NCI-H1436 treated with DMSO at 0.1 percent for 48 hours (cell line): ENCODE measurements around the gene PRKCE.

ENCODE experiments used
- DNase-seq: peaks from one replicate; lab custom pipeline; 2025; lab: John Stamatoyannopoulos, UW

The PRKCE gene

DNA sequence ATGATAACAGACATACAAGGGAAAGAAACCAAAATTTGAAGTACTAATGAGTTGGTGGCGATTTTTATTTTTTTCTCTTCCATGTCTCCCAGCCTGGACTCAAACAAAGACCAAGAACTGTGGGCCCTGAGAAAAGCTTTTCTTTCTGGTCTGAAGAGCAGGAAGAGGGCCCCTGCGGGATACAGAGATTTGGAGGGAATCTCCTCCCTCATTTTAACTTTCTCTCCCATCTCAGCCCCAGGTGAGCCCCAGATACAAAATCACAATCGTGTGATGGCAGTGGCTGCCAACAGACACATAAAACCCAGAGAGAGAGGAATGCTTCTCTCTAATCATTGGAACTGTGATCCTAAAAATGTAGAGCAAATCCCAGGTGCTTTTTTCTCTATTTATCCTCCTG, 19.5 kb upstream of the PRKCE start:
- no peak for DNase-seq

DNA sequence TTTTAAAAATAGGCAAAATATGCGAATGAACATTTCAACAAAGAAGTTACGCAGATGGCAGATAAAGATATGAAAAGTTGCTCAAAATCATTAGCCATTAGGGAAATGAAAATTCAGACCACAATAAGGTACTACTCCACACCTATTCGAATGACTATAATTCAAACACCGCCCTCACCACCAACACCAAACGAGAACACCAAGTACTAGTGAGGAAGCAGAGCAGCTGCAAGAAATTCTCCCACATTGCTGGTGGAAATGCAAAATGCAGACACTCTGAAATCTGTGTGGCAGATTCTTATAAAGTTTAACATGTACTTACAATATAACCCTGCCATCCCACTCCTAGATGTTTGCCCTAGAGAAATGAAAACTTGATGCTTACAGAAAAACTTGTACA, 17.3 kb upstream of the PRKCE start:
- DNase-seq, result no peak

DNA sequence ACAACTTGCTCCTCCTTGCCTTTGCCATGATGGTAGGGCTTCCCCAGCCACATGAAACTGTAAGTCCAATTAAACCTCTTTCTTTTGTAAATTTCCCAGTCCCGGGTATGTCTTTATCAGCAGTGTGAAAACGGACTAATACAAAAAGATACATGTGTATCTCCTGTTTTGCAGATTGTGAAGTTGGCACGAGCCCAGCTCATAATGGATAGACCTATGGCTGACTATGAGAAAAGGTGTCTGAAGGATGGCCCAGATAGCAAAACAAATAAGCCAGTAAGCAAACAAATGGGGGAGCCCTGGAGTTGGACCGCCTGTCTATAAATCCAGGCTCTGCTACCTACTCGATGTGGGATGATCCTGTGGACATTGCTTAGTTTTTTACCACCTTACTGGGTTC, 15.5 kb upstream of the PRKCE start:
- no peak for DNase-seq

DNA sequence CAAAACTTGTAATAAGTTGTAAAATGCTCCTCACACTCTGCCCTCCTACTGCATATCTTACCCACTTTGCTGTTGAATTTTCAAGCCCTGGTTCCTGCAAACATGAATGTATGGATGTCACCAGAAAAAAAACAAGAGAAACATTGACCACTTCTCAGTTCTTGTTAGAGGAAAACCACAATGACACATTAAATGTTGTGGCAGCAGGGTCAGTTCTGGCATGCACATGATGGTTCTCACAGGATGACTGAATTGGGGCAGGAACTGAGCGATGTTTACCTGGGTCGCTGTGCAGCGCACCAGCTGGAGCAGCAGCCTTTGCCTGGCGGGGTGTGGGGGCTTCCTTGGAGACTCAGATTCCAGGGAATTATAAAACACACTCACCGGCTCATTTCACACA, 14.0 kb upstream of the PRKCE start:
- no peak for DNase-seq

DNA sequence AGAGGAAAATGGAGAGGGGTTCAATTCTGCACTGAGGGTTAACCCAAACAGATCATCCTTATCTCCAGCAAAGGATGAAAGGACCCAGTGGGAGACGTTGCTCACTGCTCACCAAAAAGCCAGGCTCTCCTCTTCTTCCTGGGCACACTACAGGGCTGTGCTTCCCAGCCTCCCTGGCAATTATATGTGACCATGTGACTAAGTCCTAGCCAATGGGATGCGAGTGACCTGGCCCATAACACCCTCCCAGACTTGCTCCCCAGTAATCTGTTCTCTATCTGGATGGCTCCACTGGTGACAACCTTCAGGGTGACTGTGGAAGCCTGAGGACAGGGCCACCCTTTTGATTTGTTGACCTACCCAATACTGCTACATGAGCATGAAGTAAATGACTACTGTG, 10.9 kb upstream of the PRKCE start:
- no peak for DNase-seq

DNA sequence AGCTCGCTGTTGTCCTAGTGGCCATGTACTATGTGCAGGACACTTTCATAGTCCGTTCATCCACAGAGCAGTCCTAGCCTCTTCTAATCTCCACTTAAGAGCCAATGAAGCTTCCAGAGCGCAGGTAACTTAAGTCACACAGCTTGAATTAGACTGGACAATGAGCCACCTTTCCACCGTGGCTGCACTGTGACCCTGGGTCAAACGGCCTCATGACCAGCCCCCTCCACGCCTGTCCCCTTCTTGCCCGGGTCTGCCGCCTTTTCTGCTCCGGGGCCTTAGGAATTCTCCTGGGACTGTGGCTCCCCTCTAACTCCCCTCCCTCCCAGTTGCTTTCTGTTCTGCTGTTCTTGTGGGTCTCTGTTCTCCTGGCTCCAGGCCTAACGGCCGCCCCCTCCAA, 8.4 kb upstream of the PRKCE start:
- DNase-seq, result no peak

DNA sequence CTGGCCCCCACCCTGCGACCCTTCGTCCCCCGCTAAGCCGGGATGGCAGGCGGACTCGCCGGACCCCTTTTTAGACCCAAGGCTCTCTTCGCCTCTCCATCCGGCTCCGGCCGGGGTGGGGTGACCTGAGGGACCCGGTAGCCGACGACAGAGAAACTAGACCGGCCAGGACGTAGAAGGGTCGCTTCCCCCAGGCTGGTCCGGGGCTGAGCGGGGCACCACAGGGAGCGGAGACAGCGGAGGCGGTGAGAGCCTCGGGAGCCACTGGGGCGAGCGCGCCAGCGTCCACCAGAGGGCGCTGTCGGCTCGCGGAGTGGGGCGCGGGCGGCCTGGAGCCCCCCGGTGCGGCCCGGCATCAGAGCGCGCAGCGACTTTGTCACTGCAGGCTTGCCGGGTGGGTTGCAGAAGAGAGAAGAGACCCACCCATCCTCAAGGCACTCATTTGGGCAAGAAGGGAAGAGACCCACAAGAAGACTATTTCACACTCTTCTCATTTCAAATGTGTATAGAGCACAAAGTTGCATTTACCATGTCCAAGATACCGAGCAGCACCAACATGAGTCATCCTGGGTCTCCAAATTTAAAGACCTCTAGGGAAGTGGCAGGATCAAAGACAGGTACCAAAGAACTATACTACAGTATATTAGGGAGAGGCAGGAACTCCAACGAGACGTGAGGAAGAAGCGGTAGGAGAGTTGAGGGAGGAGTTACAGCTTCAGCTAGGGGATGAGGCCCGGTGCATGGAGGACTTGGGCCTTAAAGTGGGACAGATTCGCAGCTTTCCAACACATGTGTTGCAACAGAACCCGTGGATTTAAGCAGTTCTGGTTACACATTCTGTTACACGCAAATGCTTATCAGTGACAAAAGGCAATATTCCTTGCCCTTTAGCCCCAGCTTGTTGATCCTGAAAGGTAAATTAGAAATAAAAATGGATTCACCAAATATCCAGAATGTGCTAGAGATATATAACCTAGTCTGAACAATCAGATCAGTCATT, 7.6 kb upstream of the PRKCE start:
- DNase-seq, result no peak

DNA sequence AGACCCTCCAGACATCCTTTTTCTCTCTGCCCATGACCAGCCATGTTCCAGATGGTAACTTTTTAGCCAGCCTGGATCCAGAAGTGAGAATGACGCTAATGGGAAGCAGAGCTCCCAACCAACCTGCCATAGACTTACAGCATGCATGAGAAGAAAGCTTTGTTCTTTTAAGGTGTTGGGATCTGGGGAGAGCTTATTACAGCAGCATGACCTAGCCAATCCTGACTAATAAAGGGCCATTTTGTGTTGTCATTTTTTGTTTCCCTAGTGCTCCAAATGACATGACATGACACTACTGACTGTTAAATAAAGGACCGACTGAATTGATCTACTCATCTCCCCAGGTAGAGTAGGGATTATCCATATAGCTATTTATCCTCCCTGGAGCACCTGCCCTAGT, 5.2 kb upstream of the PRKCE start:
- no peak for DNase-seq

DNA sequence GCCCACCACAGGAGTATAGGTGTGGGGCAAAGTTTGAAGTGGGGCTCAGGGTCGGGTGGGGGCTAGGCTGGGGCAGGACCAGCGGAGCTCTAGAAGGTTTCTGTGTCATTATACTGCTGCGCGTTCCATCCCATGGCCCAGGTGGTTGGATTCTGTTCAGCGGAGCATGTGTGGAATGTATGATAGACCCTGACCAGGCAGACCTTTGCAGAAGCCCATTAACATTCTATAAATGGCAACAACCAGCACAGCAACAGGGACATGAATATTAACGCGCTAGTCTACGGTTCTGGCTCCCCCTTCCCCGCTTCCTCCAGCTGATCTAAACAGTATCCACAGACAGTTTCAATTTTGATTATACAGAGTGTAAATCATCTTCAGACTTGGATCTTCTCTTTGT, 4.1 kb upstream of the PRKCE start:
- DNase-seq, result no peak

DNA sequence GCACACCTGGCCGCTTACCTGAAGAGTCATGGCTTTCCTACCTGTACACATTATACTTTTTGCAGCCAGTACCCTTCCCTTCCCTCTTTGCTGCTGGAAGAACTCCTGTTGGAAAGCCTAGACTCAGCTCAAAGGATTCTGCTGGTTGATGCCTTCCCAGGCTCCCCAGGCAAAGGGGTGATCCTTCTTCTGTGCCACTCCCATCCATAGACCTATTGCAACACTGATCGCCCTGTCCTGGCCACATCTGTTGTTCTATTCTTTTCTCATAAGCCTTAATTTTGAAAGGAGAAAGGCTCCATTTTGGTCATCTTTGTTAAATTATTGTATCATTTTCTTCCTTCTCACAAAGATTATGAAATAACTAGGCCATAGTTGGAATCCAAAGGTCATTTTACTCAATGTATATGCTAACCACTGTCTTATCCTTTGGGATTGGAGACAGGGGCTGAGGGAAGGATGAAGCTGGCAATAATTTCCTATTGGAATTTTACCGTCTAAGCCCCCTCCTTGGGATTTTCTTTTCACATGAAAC, 3.4 kb upstream of the PRKCE start:
- no peak for DNase-seq

DNA sequence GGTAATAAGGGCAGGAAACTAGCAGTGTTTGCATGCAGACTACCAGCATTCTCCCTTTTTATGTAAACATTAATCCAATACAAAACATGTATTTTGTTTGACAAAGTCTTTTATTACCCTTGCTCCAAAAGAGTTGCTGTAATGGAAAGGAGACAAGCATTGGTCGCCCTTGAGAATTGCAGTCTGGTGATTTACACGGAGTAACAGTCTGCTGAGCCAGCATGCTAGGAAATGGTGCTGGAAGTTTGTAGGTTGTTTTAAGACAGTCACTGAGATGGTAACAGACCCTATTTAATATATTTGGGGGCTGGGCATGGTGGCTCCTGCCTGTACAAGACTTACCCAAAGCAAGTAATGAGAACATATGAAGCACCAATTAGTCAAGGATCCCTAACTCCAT, 2.8 kb upstream of the PRKCE start:
- no peak for DNase-seq

DNA sequence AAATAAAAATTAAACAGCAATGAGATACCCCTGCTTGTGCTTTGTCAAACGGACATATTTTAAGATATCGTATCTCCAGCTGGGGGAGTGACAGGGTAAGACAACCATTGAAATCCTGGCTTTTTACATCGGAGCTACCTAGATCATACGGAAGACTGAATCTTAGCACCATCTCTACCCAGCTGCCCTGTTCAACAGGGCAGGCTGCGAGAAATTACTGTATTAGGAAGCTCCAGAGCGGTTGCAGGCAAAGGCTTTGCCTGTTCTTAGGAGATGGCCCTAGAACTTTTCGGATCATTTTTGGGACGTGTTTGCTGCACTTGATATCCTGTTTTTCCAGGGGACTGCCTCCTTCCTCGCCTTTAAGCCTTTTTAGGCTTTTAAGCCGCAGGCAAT, 2.0 kb upstream of the PRKCE start:
- no peak for DNase-seq

DNA sequence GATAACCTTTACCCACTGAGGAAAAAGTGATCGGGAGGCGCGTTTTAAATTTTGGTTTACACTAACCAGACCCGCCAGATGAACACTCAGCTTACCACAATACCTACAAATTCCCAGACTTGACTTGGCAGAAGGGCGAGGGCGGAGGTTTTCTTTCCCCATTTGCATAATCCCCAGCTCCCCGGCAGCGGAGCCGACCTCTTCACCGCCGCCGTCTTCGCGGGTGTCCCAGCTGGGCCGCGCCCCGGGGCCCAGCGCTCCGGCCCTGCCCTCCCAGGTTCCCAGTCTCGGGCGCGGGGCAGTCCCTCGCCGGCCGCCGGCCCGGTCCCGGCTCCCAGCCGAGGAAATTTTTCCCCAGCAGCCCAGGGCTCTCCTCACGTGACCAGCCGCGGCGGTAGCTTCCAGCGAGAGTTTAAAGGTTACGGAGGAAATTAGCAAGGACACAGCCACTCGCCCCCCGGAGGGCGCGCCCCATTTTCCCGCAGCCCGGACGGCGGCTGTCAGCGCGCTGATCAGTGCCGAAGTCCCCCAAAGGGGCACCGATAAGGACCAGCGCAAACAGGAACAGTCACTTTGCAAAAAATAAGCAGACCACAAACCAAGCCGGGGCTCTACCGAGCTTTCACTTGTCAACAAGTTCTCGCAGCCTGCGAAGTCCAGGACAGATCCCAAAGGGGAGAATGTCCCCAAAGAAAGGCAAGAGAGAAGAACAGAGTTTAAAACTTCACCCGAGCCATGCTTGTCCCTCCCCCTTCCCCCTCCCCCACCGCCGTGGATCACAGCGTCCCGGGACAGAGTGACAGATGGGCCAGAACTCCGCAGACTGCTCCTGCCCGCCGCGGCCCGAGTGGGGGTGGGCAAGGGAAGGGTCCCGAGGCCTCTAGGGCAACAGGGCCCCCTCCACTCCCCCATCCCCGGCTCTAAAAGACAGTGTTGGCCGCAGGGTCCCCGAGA, 1.3 kb upstream of the PRKCE start:
- DNase-seq, result no peak

DNA sequence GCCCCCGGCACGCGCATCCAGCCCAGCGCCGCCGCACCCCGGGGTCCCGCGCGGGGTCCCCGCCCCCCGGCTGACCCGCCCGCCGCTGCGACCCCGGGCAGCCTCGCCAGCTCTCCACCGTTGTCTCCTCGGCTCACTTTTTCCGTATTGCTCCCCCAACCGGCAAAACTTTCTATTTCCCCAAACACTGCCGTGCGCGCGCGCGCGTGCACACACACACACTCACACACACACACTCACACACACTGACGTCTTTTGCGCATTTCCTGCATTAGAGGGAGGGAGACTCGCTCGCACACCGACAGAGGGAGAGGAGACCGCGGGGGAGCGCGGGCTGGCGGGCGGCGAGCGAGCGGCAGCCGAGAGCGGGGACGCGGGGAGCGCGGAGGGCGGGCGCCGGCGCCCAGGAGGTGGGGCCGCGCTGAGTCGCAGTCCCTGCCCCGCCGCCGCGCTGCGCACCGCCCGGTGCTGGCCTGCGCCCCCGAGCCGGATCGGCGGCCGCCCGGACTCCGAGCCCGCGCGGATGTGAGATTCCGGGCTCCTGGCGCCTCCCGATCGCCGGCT, 542 bp upstream of the PRKCE start:
- DNase-seq, result no peak

DNA sequence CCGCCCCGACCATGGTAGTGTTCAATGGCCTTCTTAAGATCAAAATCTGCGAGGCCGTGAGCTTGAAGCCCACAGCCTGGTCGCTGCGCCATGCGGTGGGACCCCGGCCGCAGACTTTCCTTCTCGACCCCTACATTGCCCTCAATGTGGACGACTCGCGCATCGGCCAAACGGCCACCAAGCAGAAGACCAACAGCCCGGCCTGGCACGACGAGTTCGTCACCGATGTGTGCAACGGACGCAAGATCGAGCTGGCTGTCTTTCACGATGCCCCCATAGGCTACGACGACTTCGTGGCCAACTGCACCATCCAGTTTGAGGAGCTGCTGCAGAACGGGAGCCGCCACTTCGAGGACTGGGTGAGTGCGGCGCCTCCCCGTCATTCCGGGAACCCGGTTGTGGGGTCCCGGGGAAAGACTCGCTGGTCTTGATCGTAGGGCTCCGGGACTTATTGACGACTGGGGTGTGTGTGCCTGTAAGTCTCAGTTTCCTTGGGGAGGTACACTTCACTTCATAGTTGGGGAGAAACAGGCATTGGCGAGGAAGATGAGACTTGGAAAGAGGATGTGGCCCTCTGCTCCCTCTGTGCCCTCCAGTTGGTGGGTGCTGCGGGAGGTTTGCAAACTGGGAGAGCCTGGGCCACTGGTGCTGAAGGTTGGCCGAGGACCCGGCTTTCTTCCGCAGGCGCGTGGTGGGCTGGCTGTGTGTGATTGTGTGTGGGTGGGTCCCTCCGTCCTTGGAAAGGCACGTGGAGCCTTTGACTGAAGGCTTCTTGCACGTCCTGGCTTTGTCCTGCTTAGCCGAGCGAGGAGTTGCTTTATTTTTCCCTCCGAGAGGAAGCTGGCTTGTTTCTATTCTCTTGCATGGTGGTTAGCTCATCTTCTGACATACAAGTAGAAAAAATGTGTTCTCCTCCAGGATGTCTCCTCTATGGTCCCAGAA, 886 bp downstream of the PRKCE start:
- no peak for DNase-seq

DNA sequence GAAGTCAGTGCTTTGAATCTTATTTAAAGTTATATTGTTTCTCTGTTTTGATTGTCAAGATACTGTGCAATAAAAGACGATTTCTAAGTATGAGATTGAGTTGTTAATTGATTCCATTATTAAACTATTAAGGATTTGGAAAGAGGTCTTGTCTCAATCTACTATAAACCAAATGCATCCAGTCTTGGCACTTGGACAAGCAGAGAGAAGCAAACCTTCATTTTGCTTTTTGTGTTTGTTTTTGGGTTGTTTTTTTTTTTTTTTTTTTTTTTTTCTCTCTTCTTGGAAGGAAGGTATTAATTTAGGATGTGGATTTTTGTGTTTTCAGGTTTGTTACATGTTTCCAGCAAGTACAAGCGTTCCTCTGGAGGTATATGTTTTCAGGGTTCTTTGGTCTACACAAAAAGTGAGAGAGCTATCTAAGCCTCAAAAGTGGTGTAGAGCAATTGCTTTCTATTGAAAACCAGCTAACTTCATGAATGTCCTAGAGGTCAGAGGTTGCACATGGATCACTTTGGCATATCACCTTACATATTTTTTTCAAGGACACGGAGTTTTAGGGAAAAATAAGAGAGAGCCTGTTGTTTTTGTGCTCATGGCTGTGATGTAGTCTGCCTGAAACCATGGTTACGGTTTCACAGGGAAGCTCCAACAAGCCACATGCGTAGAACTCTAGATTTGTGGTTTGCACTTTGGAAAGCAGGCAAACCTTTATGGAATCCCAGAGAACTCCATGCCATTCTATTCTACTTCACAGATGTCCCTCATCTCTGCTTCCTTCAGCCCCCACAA, 1.8 kb downstream of the PRKCE start:
- no peak for DNase-seq

DNA sequence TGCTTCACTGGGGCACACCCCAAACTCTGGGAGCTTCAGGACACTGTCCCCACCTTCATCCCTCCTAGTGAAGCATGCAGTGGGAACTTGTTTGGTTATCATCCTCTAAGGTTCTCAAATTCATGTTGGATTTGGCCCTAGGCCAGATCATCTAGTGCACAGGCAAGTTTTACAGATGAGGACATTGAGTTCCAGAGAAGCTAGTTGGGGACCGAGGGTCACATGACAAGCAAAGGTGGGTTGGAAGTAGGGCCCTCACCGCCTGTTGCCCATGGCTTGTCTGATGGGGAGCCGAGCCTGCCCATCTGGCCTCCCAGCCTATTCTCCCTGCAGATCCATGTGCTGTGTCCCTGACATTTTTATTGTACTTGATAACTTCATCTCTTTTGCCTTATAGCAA, 2.8 kb downstream of the PRKCE start:
- no peak for DNase-seq

DNA sequence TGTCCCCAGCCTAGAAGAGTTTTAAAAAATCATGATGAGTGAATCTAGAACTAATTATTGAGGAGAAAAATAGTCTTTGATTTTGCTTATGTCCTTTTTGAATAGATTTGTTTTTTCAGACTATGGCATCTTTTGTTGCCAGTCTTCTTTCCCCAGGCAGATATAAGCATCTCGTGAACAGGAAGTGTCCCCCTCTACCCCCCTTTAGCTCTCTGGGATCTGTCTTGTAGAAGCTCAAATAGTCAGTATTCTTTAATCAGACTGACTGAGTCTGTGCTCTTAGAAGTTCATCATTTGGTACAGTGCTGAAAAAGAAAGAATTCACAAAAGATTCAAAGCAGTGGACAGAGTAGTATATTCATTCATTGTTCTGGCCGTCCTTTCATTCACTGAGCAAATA, 10.4 kb downstream of the PRKCE start:
- DNase-seq, result no peak

DNA sequence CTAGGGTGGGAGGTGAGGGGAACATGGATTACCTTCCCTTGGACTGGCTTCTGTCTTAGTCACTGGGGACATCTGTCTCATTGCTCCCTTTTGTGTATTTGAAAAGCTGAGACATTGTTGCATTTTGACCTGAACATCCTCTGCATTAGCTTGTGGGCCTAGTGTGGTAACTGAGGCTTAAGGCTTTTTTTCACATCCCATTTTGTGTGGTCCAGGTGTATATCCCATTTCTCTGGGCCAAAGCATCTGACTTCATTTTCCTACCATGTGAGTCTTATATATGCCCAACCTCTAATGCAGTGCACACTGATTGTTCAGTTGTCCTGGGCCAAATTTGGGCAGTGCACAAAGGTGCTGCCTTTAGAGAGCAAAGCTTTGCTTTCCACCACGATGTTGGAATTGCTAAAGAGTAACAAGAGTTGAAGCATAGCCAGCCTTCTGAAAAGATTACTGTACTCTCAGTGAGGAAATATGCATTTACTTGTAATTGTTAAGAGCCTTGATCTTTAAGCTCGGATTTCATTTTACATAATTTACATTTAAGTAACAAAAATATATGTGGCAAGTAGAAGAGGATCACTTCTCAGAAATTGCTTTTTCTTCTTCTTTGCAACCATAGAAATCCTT, 13.3 kb downstream of the PRKCE start:
- DNase-seq, result no peak

DNA sequence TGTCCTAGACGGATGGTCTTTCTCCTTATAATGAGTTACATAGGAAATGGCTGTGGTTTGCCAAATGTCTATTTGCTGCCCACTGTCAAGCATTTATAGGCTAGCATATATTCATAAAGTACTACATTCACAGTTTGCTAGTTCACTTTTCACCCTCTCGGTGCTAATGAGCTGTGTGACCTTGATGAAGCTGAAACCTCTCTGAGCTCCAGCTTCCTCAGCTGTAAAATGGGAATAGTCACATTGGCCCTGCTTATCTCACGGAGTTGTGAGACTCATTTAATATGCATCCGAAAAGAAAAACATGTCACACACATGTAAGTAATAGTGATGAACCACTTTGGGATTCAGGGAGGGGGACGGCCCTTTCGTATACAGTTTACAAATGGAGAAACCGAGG, 17.0 kb downstream of the PRKCE start:
- no peak for DNase-seq
